Measurements from ENCODE around the gene SLC6A1. TPM values are rescaled to one million over a fixed set of nuclear protein-coding genes. Genes with fewer than 3 reads are reported as not detected.

The SLC6A1 gene
- polyA plus RNA-seq, 2 of the 4 experiments (the other 2 are of a cell fraction) = not detected

DNA sequence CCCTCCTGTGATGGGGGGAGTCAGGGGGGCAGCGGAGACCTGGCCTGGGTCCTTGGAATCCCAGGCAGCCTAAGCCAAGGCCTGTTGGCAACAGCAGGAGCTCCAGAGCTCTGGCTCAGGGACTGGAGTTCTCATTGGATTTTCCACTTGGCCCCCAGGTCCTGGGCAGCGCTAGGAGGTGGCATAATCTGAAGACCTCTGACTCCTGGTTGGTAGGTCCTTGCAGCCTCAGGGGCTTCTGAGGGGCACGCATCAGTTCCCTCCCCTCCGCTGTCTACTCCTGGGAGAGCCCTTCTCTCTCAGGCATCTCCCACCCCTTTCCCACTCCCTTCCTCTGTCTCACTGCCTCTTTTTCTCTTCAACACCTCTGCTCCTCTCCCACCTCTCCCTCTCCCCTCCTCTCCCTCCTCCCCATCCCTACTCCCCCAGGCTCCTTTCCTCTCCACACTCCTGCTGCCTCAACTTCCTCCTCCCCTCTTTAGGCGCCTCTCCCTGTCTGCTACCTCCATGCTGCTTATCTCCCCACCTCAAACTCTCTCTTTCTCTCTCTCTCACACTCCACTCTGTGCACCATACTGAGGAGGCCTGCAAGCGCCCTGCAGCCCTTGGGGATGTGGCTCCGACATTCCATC lies 41.1 kb upstream of the SLC6A1 start:
- ChIA-PET POLR2A (no interaction called here), CTCF (interaction anchor here (0.6 to 11.6 kb wide), 20 partner anchors 8 to 204 kb away, joined by 3 to 148 read pairs (median 4); no protein-coding TSS in a partner anchor)
- FAIRE-seq = no peak
- no peak overlapping the region for H3K4me3 ChIP-seq
- no peak overlapping the region; the same call in 2 of the 3 replicates for H3K4me2 ChIP-seq
- no peaks in the 10 kb centered on the region for H3K9me3 ChIP-seq
- DNase-seq (ENCODE audit: low read depth in 1 of 2, low spot score in 1 of 2) = no peak
- no peak overlapping the region for H3K27ac ChIP-seq
- 47% methylated on average over 7 of the region's 7 CpGs for WGBS (ENCODE audit: missing lambda C conversion rate)
- TF ChIP-seq CBX2 (IDR thresholded peaks at IDR 0.05; ENCODE audit: borderline replicate concordance, low read depth) (no peak), TFCP2L1 (CRISPR knock-in tag; IDR thresholded peaks at IDR 0.05) (no peak), RAD21 (conservative IDR thresholded peaks at IDR 0.05 in 1 of 2, IDR thresholded peaks at IDR 0.05 in 1 of 2) (no peak), KDM5A (IDR thresholded peaks at IDR 0.05) (no peak), MAZ (IDR thresholded peaks at IDR 0.05; ENCODE audit: borderline replicate concordance, low read depth, low read length) (no peak), HOXB5 (CRISPR knock-in tag; IDR thresholded peaks at IDR 0.05) (no peak), JUNB (IDR thresholded peaks at IDR 0.05) (no peak), EHF (CRISPR knock-in tag; IDR thresholded peaks at IDR 0.05) (no peak), FOSL2 (IDR thresholded peaks at IDR 0.05) (no peak), FOSL2 (CRISPR knock-in tag; IDR thresholded peaks at IDR 0.05) (no peak), CBX8 (IDR thresholded peaks at IDR 0.05) (no peak), ZC3H11A (IDR thresholded peaks at IDR 0.05) (no peak), NFE2L2 (conservative IDR thresholded peaks at IDR 0.05; ENCODE audit: low read length) (no peak), SREBF2 (IDR thresholded peaks at IDR 0.05) (no peak), RARB (CRISPR knock-in tag; IDR thresholded peaks at IDR 0.05) (no peak), ZSCAN20 (CRISPR knock-in tag; IDR thresholded peaks at IDR 0.05) (no peak)
- TF ChIP-seq, protein P1, sequence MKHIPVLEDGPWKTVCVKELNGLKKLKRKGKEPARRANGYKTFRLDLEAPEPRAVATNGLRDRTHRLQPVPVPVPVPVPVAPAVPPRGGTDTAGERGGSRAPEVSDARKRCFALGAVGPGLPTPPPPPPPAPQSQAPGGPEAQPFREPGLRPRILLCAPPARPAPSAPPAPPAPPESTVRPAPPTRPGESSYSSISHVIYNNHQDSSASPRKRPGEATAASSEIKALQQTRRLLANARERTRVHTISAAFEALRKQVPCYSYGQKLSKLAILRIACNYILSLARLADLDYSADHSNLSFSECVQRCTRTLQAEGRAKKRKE (CRISPR knock-in tag; IDR thresholded peaks at IDR 0.05; ENCODE audit: low read depth) = no peak
- TF ChIP-seq, protein P2, sequence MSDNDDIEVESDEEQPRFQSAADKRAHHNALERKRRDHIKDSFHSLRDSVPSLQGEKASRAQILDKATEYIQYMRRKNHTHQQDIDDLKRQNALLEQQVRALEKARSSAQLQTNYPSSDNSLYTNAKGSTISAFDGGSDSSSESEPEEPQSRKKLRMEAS (IDR thresholded peaks at IDR 0.05) = no peak
- H3K4me1 ChIP-seq = no peaks in the 10 kb centered on the region
- ATAC-seq = no peak

DNA sequence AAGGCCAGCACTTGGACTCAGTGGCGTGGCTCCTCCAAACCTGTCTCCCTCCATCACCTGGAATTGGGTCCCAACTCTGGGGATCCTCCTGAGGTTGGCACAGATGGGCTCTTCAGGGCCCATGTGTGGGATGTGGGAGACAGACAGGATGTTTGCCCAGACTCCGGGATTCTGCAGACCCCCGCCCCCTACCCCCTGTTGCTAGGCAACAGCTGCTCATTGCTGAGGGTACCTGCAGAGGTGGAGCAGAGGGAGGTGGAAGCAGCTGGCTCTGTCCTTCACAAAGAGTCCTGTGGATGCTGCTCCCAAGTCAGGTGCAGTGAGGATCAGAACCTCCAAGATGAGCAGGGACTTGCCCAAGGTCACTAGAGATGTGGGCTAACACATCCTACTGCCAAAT lies 40.0 kb upstream of the SLC6A1 start:
- 21% methylated on average over 3 of the region's 3 CpGs for WGBS (ENCODE audit: missing lambda C conversion rate)
- POLR2A ChIA-PET = no interaction called here
- CTCF ChIA-PET = interaction anchor here (2.8 to 11.6 kb wide), 2 partner anchors 106 to 194 kb away, joined by 11 to 148 read pairs; no protein-coding TSS in a partner anchor

More for the DNA sequence above, 40.0 kb upstream of the SLC6A1 start:
- H3K27ac ChIP-seq = no peak overlapping the region
- FAIRE-seq (no peak), DNase-seq (ENCODE audit: low read depth in 1 of 2, low spot score in 1 of 2) (no peak), ATAC-seq (no peak)
- H3K9me3 ChIP-seq = no peaks in the 10 kb centered on the region
- H3K4me2 ChIP-seq = no peak overlapping the region
- no peaks in the 10 kb centered on the region for H3K4me1 ChIP-seq
- TF ChIP-seq ZFP36 (IDR thresholded peaks at IDR 0.05; ENCODE audit: borderline replicate concordance, partially characterized antibody) (no peak), FOSL2 (IDR thresholded peaks at IDR 0.05) (no peak), FOSL2 (CRISPR knock-in tag; IDR thresholded peaks at IDR 0.05) (no peak), SREBF2 (IDR thresholded peaks at IDR 0.05) (no peak), TP53 (CRISPR knock-in tag; IDR thresholded peaks at IDR 0.05) (no peak), KDM5A (IDR thresholded peaks at IDR 0.05) (no peak), NPAS2 (CRISPR knock-in tag; IDR thresholded peaks at IDR 0.05; ENCODE audit: borderline replicate concordance) (no peak), RAD21 (conservative IDR thresholded peaks at IDR 0.05 in 1 of 2, IDR thresholded peaks at IDR 0.05 in 1 of 2) (no peak), RFX5 (IDR thresholded peaks at IDR 0.05) (no peak), HOXB13 (CRISPR knock-in tag; IDR thresholded peaks at IDR 0.05; ENCODE audit: low read depth) (no peak), ZSCAN20 (CRISPR knock-in tag; IDR thresholded peaks at IDR 0.05) (no peak), CBX2 (IDR thresholded peaks at IDR 0.05; ENCODE audit: borderline replicate concordance, low read depth) (no peak), JUNB (IDR thresholded peaks at IDR 0.05) (no peak), CHD2 (IDR thresholded peaks at IDR 0.05; ENCODE audit: low read length, partially characterized antibody) (no peak), MAFK (IDR thresholded peaks at IDR 0.05; ENCODE audit: partially characterized antibody) (no peak), CEBPB (IDR thresholded peaks at IDR 0.05) (no peak), FOXS1 (CRISPR knock-in tag; IDR thresholded peaks at IDR 0.05) (no peak), JUN (IDR thresholded peaks at IDR 0.05) (no peak)
- TF ChIP-seq, protein P3, sequence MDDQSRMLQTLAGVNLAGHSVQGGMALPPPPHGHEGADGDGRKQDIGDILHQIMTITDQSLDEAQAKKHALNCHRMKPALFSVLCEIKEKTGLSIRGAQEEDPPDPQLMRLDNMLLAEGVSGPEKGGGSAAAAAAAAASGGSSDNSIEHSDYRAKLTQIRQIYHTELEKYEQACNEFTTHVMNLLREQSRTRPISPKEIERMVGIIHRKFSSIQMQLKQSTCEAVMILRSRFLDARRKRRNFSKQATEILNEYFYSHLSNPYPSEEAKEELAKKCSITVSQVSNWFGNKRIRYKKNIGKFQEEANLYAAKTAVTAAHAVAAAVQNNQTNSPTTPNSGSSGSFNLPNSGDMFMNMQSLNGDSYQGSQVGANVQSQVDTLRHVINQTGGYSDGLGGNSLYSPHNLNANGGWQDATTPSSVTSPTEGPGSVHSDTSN (IDR thresholded peaks at IDR 0.05) = no peak
- no peak overlapping the region for H3K4me3 ChIP-seq

Data from A549 (cell line).